ENCODE results near the gene DAPP1.

The DAPP1 gene

DNA sequence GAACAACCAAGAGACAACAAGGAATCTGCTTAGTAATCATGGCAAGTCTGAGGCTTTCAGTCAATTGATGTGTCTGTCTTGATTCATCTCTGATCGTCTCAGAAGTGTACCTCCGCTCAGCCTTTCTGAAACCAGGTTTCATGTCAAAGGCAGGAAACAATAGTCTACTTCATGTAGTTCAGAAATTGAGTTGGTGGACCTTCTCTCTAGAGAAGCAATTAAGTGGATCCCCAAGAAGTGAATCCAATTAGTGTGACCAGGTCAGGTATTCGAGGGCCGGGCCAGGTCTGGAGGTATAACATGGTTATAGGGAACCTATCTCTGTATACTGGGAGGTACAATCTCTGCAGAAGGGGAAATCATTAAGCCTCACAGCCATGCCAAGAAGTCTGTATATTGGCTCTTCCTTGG is 32.0 kb downstream of the DAPP1 start:
- no peak overlapping the region for H3K27ac ChIP-seq (ENCODE audit: insufficient read depth, low read depth, low read length, poor library complexity, severe bottlenecking)
- 95 to 96% methylated on average over 4 of the region's 4 CpGs for WGBS, 2 experiments

GRCh38 chr4:99852199-99852749 is 35.6 kb downstream of the DAPP1 start:
- H3K4me1 ChIP-seq (ENCODE audit: control insufficient read depth, insufficient read depth, low read length) = no peaks in the 10 kb centered on the region
- no peaks in the 10 kb centered on the region for H3K9me3 ChIP-seq (ENCODE audit: control insufficient read depth, low read length)
- H3K27me3 ChIP-seq (ENCODE audit: control insufficient read depth, insufficient read depth, low read length, poor library complexity, severe bottlenecking) = no peaks in the 10 kb centered on the region
- no peaks in the 10 kb centered on the region for H3K36me3 ChIP-seq (ENCODE audit: control insufficient read depth, insufficient read depth, low read length)
- H3K27ac ChIP-seq (ENCODE audit: insufficient read depth, low read depth, low read length, poor library complexity, severe bottlenecking) = no peak overlapping the region
- H3K4me3 ChIP-seq (ENCODE audit: insufficient read depth, low read depth, low read length) = no peak overlapping the region
- WGBS, 2 experiments = 96 to 100% methylated on average over 3 of the region's 3 CpGs

More for the DNA sequence above, 32.0 kb downstream of the DAPP1 start:
- no peaks in the 10 kb centered on the region for H3K27me3 ChIP-seq (ENCODE audit: control insufficient read depth, insufficient read depth, low read length, poor library complexity, severe bottlenecking)
- H3K9me3 ChIP-seq (ENCODE audit: control insufficient read depth, low read length) = no peaks in the 10 kb centered on the region
- no peaks in the 10 kb centered on the region for H3K4me1 ChIP-seq (ENCODE audit: control insufficient read depth, insufficient read depth, low read length)
- H3K36me3 ChIP-seq (ENCODE audit: control insufficient read depth, insufficient read depth, low read length) = no peaks in the 10 kb centered on the region
- no peak overlapping the region for H3K4me3 ChIP-seq (ENCODE audit: insufficient read depth, low read depth, low read length)

- Histone ChIP-seq H3K27ac (ENCODE audit: insufficient read depth, low read depth, low read length, poor library complexity, severe bottlenecking) (no peak overlapping the region), H3K36me3 (ENCODE audit: control insufficient read depth, insufficient read depth, low read length) (no peaks in the 10 kb centered on the region), H3K27me3 (ENCODE audit: control insufficient read depth, insufficient read depth, low read length, poor library complexity, severe bottlenecking) (no peaks in the 10 kb centered on the region), H3K9me3 (ENCODE audit: control insufficient read depth, low read length) (no peaks in the 10 kb centered on the region), H3K4me3 (ENCODE audit: insufficient read depth, low read depth, low read length) (no peak overlapping the region), H3K4me1 (ENCODE audit: control insufficient read depth, insufficient read depth, low read length) (no peaks in the 10 kb centered on the region)
- WGBS, 2 experiments = 88 to 97% methylated on average over 2 to 3 of the region's 3 CpGs
Measured at GRCh38 chr4:99853190-99853589, 36.6 kb downstream of the DAPP1 start.

- H3K27ac ChIP-seq (ENCODE audit: insufficient read depth, low read depth, low read length, poor library complexity, severe bottlenecking) = no peak overlapping the region
- no peaks in the 10 kb centered on the region for H3K9me3 ChIP-seq (ENCODE audit: control insufficient read depth, low read length)
- no peaks in the 10 kb centered on the region for H3K36me3 ChIP-seq (ENCODE audit: control insufficient read depth, insufficient read depth, low read length)
- H3K4me1 ChIP-seq (ENCODE audit: control insufficient read depth, insufficient read depth, low read length) = no peaks in the 10 kb centered on the region
- no peak overlapping the region for H3K4me3 ChIP-seq (ENCODE audit: insufficient read depth, low read depth, low read length)
- H3K27me3 ChIP-seq (ENCODE audit: control insufficient read depth, insufficient read depth, low read length, poor library complexity, severe bottlenecking) = no peaks in the 10 kb centered on the region
- WGBS, 2 experiments = 84% methylated on average over 1 of the region's 1 CpG
Measured at GRCh38 chr4:99853999-99854398, 37.4 kb downstream of the DAPP1 start.

GRCh38 chr4:99855678-99856077 is 39.1 kb downstream of the DAPP1 start:
- Histone ChIP-seq H3K27ac (ENCODE audit: insufficient read depth, low read depth, low read length, poor library complexity, severe bottlenecking) (no peak overlapping the region), H3K4me1 (ENCODE audit: control insufficient read depth, insufficient read depth, low read length) (no peaks in the 10 kb centered on the region), H3K9me3 (ENCODE audit: control insufficient read depth, low read length) (no peaks in the 10 kb centered on the region), H3K36me3 (ENCODE audit: control insufficient read depth, insufficient read depth, low read length) (no peaks in the 10 kb centered on the region), H3K4me3 (ENCODE audit: insufficient read depth, low read depth, low read length) (no peak overlapping the region), H3K27me3 (ENCODE audit: control insufficient read depth, insufficient read depth, low read length, poor library complexity, severe bottlenecking) (no peaks in the 10 kb centered on the region)
- 100% methylated on average over 1 of the region's 1 CpG for WGBS, 2 experiments

DNA sequence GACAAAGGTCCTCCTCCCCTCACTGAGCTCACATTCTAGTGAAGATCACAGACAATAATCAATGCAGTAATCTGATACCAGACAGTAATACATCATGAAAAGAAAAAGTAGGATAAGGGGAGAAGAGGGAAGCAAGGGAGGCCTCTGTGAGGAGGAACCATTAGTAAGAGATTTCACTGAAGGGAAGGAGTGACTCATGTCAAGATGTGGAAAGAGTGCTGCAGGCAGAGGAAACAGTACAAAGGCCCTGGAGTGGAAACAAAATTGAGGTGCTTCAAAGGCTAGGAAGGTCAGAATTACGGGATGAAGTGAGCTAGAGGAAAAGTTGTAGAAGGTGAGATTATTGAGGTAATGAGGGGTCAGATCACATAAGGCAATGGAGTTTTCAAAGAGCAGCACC is 39.5 kb downstream of the DAPP1 start:
- no peak overlapping the region for H3K4me3 ChIP-seq (ENCODE audit: insufficient read depth, low read depth, low read length)
- H3K36me3 ChIP-seq (ENCODE audit: control insufficient read depth, insufficient read depth, low read length) = no peaks in the 10 kb centered on the region
- no peaks in the 10 kb centered on the region for H3K4me1 ChIP-seq (ENCODE audit: control insufficient read depth, insufficient read depth, low read length)
- WGBS, 2 experiments = 87 to 91% methylated on average over 1 of the region's 1 CpG
- no peak overlapping the region for H3K27ac ChIP-seq (ENCODE audit: insufficient read depth, low read depth, low read length, poor library complexity, severe bottlenecking)
- H3K9me3 ChIP-seq (ENCODE audit: control insufficient read depth, low read length) = no peaks in the 10 kb centered on the region
- H3K27me3 ChIP-seq (ENCODE audit: control insufficient read depth, insufficient read depth, low read length, poor library complexity, severe bottlenecking) = no peaks in the 10 kb centered on the region

GRCh38 chr4:99857307-99857706 is 40.7 kb downstream of the DAPP1 start:
- WGBS, 2 experiments = 92 to 94% methylated on average over 3 of the region's 3 CpGs
- no peak overlapping the region for H3K27ac ChIP-seq (ENCODE audit: insufficient read depth, low read depth, low read length, poor library complexity, severe bottlenecking)
- H3K4me1 ChIP-seq (ENCODE audit: control insufficient read depth, insufficient read depth, low read length) = no peaks in the 10 kb centered on the region
- H3K4me3 ChIP-seq (ENCODE audit: insufficient read depth, low read depth, low read length) = no peak overlapping the region
- H3K27me3 ChIP-seq (ENCODE audit: control insufficient read depth, insufficient read depth, low read length, poor library complexity, severe bottlenecking) = no peaks in the 10 kb centered on the region
- no peaks in the 10 kb centered on the region for H3K9me3 ChIP-seq (ENCODE audit: control insufficient read depth, low read length)
- H3K36me3 ChIP-seq (ENCODE audit: control insufficient read depth, insufficient read depth, low read length) = no peaks in the 10 kb centered on the region

DNA sequence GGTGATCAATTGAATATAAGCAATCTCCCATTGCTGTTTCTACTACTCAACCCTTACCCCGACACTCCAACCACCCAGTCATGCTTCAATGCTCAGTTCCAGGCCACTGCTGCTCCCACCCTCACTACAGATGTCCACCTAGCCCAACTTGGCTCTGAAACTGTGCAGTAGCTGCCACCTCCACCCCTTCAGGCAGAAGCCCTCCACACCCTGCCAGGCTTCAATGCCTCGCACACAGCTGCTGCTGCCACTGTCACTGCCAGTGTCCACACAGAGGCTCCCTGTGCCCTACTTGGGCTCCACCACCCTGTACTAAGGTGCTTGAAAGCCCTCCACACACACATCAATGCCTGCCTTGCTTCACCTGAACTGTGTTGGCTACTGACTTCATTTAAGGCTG is 43.0 kb downstream of the DAPP1 start:
- no peaks in the 10 kb centered on the region for H3K9me3 ChIP-seq (ENCODE audit: control insufficient read depth, low read length)
- H3K27ac ChIP-seq (ENCODE audit: insufficient read depth, low read depth, low read length, poor library complexity, severe bottlenecking) = no peak overlapping the region
- WGBS, 2 experiments = 93% methylated on average over 2 of the region's 2 CpGs
- no peaks in the 10 kb centered on the region for H3K4me1 ChIP-seq (ENCODE audit: control insufficient read depth, insufficient read depth, low read length)
- H3K27me3 ChIP-seq (ENCODE audit: control insufficient read depth, insufficient read depth, low read length, poor library complexity, severe bottlenecking) = no peaks in the 10 kb centered on the region
- no peaks in the 10 kb centered on the region for H3K36me3 ChIP-seq (ENCODE audit: control insufficient read depth, insufficient read depth, low read length)
- H3K4me3 ChIP-seq (ENCODE audit: insufficient read depth, low read depth, low read length) = no peak overlapping the region

DNA sequence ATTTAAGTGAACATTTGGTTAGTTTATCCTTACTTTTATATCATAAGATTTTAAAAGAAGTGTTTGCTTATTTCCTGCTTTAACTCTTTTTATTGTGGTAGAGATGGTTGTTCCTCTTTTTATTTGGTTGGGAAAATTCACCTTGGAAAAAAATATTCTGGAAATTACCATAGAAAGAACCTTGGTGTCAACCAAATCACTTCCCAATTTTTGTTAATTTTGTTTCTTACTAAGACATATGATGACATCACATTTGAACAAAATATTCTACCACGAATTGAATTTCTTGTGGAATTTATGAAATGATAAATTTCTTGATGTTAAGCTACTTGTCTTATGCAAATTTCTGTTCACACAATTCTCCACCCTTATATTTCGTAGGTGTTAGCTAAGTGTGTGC is 43.9 kb downstream of the DAPP1 start:
- WGBS, 2 experiments = 75 to 100% methylated on average over 1 of the region's 2 CpGs

DNA sequence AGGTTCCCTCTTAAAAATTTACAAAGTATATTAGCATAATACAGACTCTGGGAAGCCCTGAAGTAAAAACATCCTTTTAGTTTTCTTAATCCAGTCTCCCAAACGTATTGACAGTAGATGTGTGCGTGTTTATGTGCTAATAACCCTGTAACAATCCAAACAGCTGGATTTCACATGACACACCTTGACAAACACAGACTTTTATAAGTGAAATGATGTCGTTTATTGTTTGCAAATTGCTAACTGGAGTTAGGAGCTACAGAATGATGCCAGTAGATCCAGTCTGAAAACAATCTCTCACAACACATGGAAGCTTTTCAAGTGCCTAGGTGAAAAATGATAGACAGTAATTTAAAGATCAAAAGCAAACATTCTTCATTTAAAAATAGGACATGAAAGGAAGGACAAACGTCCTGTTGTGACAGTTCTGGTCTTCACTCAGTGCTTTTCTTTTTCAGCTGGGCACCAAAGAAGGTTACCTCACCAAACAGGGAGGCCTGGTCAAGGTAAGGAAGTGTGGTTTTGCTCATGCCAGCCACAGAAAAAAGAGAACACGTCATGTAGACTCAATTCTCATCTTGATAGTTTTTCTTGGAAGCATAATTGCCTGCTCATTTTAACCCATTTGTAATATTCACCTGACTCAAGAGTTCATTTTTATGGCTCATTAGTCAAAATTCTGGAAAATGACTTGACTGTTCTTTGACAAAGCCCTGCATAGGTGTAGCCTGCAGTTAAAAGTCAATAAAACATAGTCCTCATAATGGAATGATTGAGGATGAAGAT is 44.7 kb downstream of the DAPP1 start:
- Histone ChIP-seq H3K27ac (ENCODE audit: insufficient read depth, low read depth, low read length, poor library complexity, severe bottlenecking) (no peak overlapping the region), H3K4me3 (ENCODE audit: insufficient read depth, low read depth, low read length) (no peak overlapping the region), H3K4me1 (ENCODE audit: control insufficient read depth, insufficient read depth, low read length) (no peaks in the 10 kb centered on the region), H3K27me3 (ENCODE audit: control insufficient read depth, insufficient read depth, low read length, poor library complexity, severe bottlenecking) (no peaks in the 10 kb centered on the region), H3K9me3 (ENCODE audit: control insufficient read depth, low read length) (no peaks in the 10 kb centered on the region), H3K36me3 (ENCODE audit: control insufficient read depth, insufficient read depth, low read length) (no peaks in the 10 kb centered on the region)
- 77 to 84% methylated on average over 4 to 5 of the region's 5 CpGs for WGBS, 2 experiments

More for the DNA sequence above, 43.9 kb downstream of the DAPP1 start:
- Histone ChIP-seq H3K4me3 (ENCODE audit: insufficient read depth, low read depth, low read length) (no peak overlapping the region), H3K27ac (ENCODE audit: insufficient read depth, low read depth, low read length, poor library complexity, severe bottlenecking) (no peak overlapping the region), H3K9me3 (ENCODE audit: control insufficient read depth, low read length) (no peaks in the 10 kb centered on the region), H3K4me1 (ENCODE audit: control insufficient read depth, insufficient read depth, low read length) (no peaks in the 10 kb centered on the region), H3K36me3 (ENCODE audit: control insufficient read depth, insufficient read depth, low read length) (no peaks in the 10 kb centered on the region), H3K27me3 (ENCODE audit: control insufficient read depth, insufficient read depth, low read length, poor library complexity, severe bottlenecking) (no peaks in the 10 kb centered on the region)
